Amniotic stem cell (primary cell): ENCODE measurements around the gene DEDD2.

ENCODE experiments used
- DNase-seq: peaks from one replicate; lab custom pipeline; 2025; lab: John Stamatoyannopoulos, UW

Gene DEDD2

GRCh38 chr19:42248270-42249148, 31.0 kb upstream of the DEDD2 start:
- no peak for DNase-seq

- DNase-seq = no peak
These were observed 30.2 kb upstream of the DEDD2 start for GRCh38 chr19:42247640-42248199.

GRCh38 chr19:42246922-42247639, 29.6 kb upstream of the DEDD2 start:
- no peak for DNase-seq

GRCh38 chr19:42246143-42246921, 28.9 kb upstream of the DEDD2 start:
- peak; percentile 81 for DNase-seq

- no peak for DNase-seq
These were observed 27.8 kb upstream of the DEDD2 start for GRCh38 chr19:42245231-42245630.

GRCh38 chr19:42244347-42245220, 27.1 kb upstream of the DEDD2 start:
- peak; percentile 91 for DNase-seq

GRCh38 chr19:42242512-42243409, 25.3 kb upstream of the DEDD2 start, which contains the start of gene GSK3A:
Gene GSK3A, minus strand, starts transcription at chr19:42242602. Its CDS starts 137 bp downstream, at chr19:42242465.
- peak; percentile 97 for DNase-seq

GRCh38 chr19:42242069-42242511, 24.6 kb upstream of the DEDD2 start:
- no peak for DNase-seq

GRCh38 chr19:42241279-42241678, 23.8 kb upstream of the DEDD2 start:
- DNase-seq = no peak

- no peak for DNase-seq
These were observed 22.2 kb upstream of the DEDD2 start for GRCh38 chr19:42239544-42240220.

GRCh38 chr19:42235181-42235580, 17.7 kb upstream of the DEDD2 start:
- DNase-seq = no peak

- no peak for DNase-seq
These were observed 16.9 kb upstream of the DEDD2 start for GRCh38 chr19:42234364-42234763.

- DNase-seq = no peak
These were observed 16.3 kb upstream of the DEDD2 start for GRCh38 chr19:42233678-42234292.

- DNase-seq = no peak
These were observed 15.6 kb upstream of the DEDD2 start for GRCh38 chr19:42233106-42233505.

- DNase-seq = no peak
These were observed 15.0 kb upstream of the DEDD2 start for GRCh38 chr19:42232435-42232834.

GRCh38 chr19:42230571-42230970, 13.1 kb upstream of the DEDD2 start:
- DNase-seq = no peak

- no peak for DNase-seq
These were observed 12.4 kb upstream of the DEDD2 start for GRCh38 chr19:42229855-42230351.

GRCh38 chr19:42229301-42229854, 11.9 kb upstream of the DEDD2 start:
- no peak for DNase-seq
